Measurements from ENCODE around the gene FHDC1. TPM values are rescaled to one million over a fixed set of nuclear protein-coding genes. Genes with fewer than 3 reads are reported as not detected.

The FHDC1 gene
- total RNA-seq, 1 donor from 2014 or later: 42.0 TPM

DNA sequence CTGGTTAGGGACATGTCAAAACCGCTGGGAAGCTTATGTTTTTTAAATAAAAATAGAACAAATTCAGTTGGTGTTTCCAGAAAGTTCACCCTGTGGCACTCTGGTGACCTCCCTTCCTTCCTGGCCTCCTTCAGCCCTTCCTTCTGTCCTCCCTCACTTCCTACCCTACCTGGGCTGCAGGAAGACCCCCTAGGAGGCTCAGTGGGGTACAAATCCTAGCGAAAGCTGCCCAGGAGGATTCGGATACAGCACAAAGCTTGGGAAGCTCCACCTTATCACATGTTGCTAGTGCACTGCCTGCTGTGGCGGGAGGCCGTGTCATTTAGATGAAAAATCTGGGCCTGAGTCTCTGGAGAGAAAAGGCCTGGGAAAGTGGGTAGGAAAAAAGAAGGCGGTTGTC, 60.5 kb downstream of the FHDC1 start:
- peaks cover 11% of the 10 kb centered on the region for H3K9me3 Mint-ChIP-seq (ENCODE audit: unreplicated experiment)
- H3K4me1 Mint-ChIP-seq (ENCODE audit: low read depth, unreplicated experiment): peaks cover 64% of the 10 kb centered on the region
- peaks cover 17% of the 10 kb centered on the region for H3K27me3 Mint-ChIP-seq (ENCODE audit: unreplicated experiment)
- no peak for DNase-seq
- peak overlapping the region; percentile 48 for H3K27ac Mint-ChIP-seq (ENCODE audit: unreplicated experiment)
- TF ChIP-seq, protein P1, sequence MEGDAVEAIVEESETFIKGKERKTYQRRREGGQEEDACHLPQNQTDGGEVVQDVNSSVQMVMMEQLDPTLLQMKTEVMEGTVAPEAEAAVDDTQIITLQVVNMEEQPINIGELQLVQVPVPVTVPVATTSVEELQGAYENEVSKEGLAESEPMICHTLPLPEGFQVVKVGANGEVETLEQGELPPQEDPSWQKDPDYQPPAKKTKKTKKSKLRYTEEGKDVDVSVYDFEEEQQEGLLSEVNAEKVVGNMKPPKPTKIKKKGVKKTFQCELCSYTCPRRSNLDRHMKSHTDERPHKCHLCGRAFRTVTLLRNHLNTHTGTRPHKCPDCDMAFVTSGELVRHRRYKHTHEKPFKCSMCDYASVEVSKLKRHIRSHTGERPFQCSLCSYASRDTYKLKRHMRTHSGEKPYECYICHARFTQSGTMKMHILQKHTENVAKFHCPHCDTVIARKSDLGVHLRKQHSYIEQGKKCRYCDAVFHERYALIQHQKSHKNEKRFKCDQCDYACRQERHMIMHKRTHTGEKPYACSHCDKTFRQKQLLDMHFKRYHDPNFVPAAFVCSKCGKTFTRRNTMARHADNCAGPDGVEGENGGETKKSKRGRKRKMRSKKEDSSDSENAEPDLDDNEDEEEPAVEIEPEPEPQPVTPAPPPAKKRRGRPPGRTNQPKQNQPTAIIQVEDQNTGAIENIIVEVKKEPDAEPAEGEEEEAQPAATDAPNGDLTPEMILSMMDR (IDR thresholded peaks at IDR 0.05; ENCODE audit: partially characterized antibody, unreplicated experiment): no peak
- no peaks in the 10 kb centered on the region for H3K36me3 Mint-ChIP-seq (ENCODE audit: unreplicated experiment)
- H3K4me3 Mint-ChIP-seq (ENCODE audit: unreplicated experiment): no peak overlapping the region

DNA sequence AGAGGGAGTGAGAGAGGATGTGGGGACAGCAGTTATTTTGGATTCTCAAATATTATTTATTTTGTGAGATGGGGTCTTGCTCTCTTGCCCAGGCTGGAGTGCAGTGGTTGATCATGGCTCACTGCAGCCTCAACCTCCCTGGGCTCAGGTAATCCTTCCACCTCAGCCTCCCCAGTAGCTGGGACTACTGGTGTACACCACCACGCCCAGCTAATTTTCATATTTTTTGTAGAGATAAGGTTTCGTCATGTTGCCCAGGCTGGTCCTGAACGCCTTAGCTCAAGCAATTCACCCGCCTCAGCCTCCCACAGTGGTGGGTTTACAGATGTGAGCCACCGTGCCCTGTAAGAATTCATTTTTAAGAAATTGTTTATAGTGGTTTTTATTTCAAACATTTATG, 61.2 kb downstream of the FHDC1 start:
- H3K27ac Mint-ChIP-seq (ENCODE audit: unreplicated experiment): peak overlapping the region; percentile 40
- peaks cover 65% of the 10 kb centered on the region for H3K4me1 Mint-ChIP-seq (ENCODE audit: low read depth, unreplicated experiment)
- TF ChIP-seq, protein P1 (IDR thresholded peaks at IDR 0.05; ENCODE audit: partially characterized antibody, unreplicated experiment): no peak
- peaks cover 19% of the 10 kb centered on the region for H3K27me3 Mint-ChIP-seq (ENCODE audit: unreplicated experiment)
- H3K36me3 Mint-ChIP-seq (ENCODE audit: unreplicated experiment): no peaks in the 10 kb centered on the region
- DNase-seq: no peak
- no peak overlapping the region for H3K4me3 Mint-ChIP-seq (ENCODE audit: unreplicated experiment)
- H3K9me3 Mint-ChIP-seq (ENCODE audit: unreplicated experiment): peaks cover 11% of the 10 kb centered on the region

DNA sequence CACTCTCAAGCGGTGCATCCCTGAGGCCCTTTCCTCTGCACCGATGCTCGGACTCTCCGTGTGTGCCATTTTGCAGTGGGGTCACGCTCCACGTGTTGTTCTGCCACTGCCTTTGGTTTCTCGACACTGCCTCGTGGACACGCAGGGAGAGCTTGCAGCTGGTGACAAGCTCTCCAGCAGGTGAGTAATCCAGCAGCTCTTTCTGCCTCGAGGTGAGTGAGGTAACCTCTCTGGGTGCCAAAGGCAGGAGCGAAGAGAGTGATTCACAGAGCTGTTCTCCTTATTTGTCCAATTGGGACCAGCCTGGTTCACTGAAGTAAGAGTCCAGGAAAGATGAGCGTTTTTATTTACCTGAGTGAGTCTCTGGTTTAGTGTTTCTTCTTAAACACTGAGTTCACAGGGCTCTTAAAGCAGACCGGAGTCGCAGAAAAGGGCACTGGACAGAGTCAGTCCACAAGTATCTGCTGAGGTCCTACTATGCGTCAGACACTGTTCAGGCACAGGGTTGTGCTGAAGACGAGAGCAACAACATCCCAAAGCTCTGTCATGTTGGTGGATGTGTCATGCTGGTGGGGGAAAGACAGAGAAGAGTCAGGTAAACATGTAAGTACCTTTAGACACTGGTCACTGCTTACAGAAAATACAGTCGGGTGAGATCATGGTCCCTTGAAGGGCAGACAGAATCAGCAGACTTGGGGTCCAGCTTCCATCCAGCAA, 61.8 kb downstream of the FHDC1 start:
- peaks cover 11% of the 10 kb centered on the region for H3K9me3 Mint-ChIP-seq (ENCODE audit: unreplicated experiment)
- peaks cover 17% of the 10 kb centered on the region for H3K27me3 Mint-ChIP-seq (ENCODE audit: unreplicated experiment)
- peaks cover 62% of the 10 kb centered on the region for H3K4me1 Mint-ChIP-seq (ENCODE audit: low read depth, unreplicated experiment)
- no peaks in the 10 kb centered on the region for H3K36me3 Mint-ChIP-seq (ENCODE audit: unreplicated experiment)
- peak overlapping the region; percentile 17 for H3K4me3 Mint-ChIP-seq (ENCODE audit: unreplicated experiment)
- peak overlapping the region; percentile 40 for H3K27ac Mint-ChIP-seq (ENCODE audit: unreplicated experiment)
- TF ChIP-seq, protein P1 (IDR thresholded peaks at IDR 0.05; ENCODE audit: partially characterized antibody, unreplicated experiment): no peak
- DNase-seq: no peak

DNA sequence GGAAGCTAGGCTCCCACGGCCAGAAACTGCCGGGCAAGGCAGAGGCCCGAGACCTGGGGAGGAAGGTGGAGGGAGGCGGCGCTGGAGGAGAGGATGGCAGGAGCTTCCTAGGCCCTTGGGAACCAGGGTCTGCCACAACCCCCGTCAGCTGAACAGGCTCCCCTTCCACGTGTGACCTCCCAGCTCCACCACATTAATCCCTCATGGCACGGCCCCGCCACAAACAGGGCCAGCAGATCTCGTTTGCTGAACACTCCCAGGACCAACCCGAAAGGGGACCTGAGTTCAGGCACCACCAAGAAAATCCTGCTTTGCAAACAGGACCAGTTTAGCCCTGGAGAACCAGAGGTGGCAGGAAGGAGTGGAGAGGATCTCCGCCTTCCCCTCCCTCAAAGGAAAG, 62.7 kb downstream of the FHDC1 start:
- peaks cover 12% of the 10 kb centered on the region for H3K9me3 Mint-ChIP-seq (ENCODE audit: unreplicated experiment)
- H3K27me3 Mint-ChIP-seq (ENCODE audit: unreplicated experiment): peaks cover 16% of the 10 kb centered on the region
- H3K36me3 Mint-ChIP-seq (ENCODE audit: unreplicated experiment): no peaks in the 10 kb centered on the region
- TF ChIP-seq, protein P1 (IDR thresholded peaks at IDR 0.05; ENCODE audit: partially characterized antibody, unreplicated experiment): no peak
- DNase-seq: no peak
- H3K4me3 Mint-ChIP-seq (ENCODE audit: unreplicated experiment): peak overlapping the region; percentile 25
- H3K4me1 Mint-ChIP-seq (ENCODE audit: low read depth, unreplicated experiment): peaks cover 62% of the 10 kb centered on the region
- H3K27ac Mint-ChIP-seq (ENCODE audit: unreplicated experiment): peak overlapping the region; percentile 96

DNA sequence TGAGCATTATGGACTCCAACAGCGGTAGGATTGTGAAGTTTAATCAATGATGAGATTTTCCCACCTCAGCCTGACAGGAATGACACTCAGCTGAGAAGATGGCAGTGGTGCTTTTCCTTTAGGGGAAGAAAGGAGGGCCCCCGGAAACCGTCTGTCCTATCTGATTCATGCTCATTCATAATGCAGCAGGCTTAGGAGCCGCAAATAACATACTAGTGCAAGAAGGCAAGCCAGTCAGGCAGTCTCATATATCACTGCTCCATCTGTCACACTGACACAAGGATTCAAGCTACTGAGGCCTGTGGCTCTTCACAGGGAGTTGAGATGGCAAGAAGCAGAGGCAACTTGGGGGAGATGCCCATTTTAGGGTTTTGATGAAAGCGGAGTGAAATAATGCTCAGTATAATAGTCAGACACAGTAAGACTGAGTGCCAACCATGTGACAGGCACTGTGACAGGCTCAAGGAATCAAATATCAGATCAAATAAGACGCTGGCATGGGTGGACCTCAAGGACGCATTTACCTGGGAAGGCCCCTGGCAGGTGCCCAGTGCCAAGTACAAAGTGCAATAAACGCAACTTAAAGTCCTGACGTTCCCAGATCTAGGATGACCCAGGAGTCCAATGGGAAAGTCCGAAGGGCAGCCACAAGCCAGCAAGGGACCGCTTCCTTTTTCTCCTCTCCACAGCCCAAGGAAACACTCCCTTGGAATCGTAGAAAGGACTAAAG, 63.4 kb downstream of the FHDC1 start:
- H3K27me3 Mint-ChIP-seq (ENCODE audit: unreplicated experiment): peaks cover 17% of the 10 kb centered on the region
- no peak for DNase-seq

More for the DNA sequence above, 63.4 kb downstream of the FHDC1 start:
- peak overlapping the region; percentile 40 for H3K4me3 Mint-ChIP-seq (ENCODE audit: unreplicated experiment)
- peaks cover 64% of the 10 kb centered on the region for H3K4me1 Mint-ChIP-seq (ENCODE audit: low read depth, unreplicated experiment)
- H3K36me3 Mint-ChIP-seq (ENCODE audit: unreplicated experiment): no peaks in the 10 kb centered on the region
- H3K9me3 Mint-ChIP-seq (ENCODE audit: unreplicated experiment): peaks cover 10% of the 10 kb centered on the region
- TF ChIP-seq, protein P1 (IDR thresholded peaks at IDR 0.05; ENCODE audit: partially characterized antibody, unreplicated experiment): no peak
- peak overlapping the region; percentile 96 for H3K27ac Mint-ChIP-seq (ENCODE audit: unreplicated experiment)
